CD4-positive, alpha-beta T cell (primary cell): ENCODE results near the gene ZNF302. TPM values are rescaled to one million over a fixed set of nuclear protein-coding genes. Genes with fewer than 3 reads are reported as not detected.
A peak's percentile ranks its signal among the peaks of the same experiment; 100 is the strongest.

Experiments
- ATAC-seq: fragments of 200-7000 bp; cut with Tn5 transposase; one replicate; pipeline ENCODE4 v1.10.0; 2022; ENCODE audit warnings: mild to moderate bottlenecking; ENCODE audit not compliant: poor library complexity
- CTCF ChIA-PET: fragments of 350-600 bp; sonication (Branson Sonifier 250); formaldehyde crosslinking; loops from one replicate; lab custom pipeline; 2021; ENCODE audit warnings: antibody characterized with exemption, inconsistent platforms; lab: Charles Lee
- POLR2A ChIA-PET: fragments of 350-600 bp; sonication (Branson Sonifier 250); formaldehyde crosslinking; loops from one replicate; lab custom pipeline; 2021; ENCODE audit warnings: antibody characterized with exemption, inconsistent platforms; lab: Charles Lee
- DNase-seq, 14 experiments: peaks; one replicate each; pipeline ENCODE4 v3.0.0-alpha.2; 2013 to 2020; ENCODE audit warnings: mixed read lengths in 2 of 14
- H3K27ac ChIP-seq, 2 donors: one replicate each; pipeline versions ENCODE4 v1.5.1 to v1.7.0; 2013; ENCODE audit warnings: low read length in 2 of 2, low read depth in 1 of 2, mild to moderate bottlenecking in 1 of 2
- H3K27me3 ChIP-seq, 2 experiments: 1 replicate in 1 of 2; 2 replicates in 1 of 2; pipeline versions ENCODE4 v1.6.1 to v1.7.0; 2013; ENCODE audit warnings: low read length in 2 of 2, control low read depth in 1 of 2, mild to moderate bottlenecking in 1 of 2, moderate library complexity in 1 of 2; ENCODE audit not compliant: insufficient read depth in 2 of 2, control insufficient read depth in 1 of 2
- H3K36me3 ChIP-seq: one replicate; pipeline ENCODE4 v1.6.1; 2013; ENCODE audit warnings: low read length, control low read depth; ENCODE audit not compliant: insufficient read depth
- H3K4me1 ChIP-seq: one replicate; pipeline ENCODE4 v1.6.1; 2013; ENCODE audit warnings: low read length, control low read depth; ENCODE audit not compliant: insufficient read depth
- H3K4me3 ChIP-seq: one replicate; pipeline ENCODE4 v1.5.1; 2013; ENCODE audit warnings: mild to moderate bottlenecking, low read length, moderate library complexity
- H3K9me3 ChIP-seq, 2 experiments: 1 replicate in 1 of 2; 2 replicates in 1 of 2; pipeline versions ENCODE4 v1.6.1 to v1.7.0; 2013; ENCODE audit warnings: low read length in 2 of 2, mild to moderate bottlenecking in 2 of 2, control low read depth in 1 of 2, moderate library complexity in 1 of 2; ENCODE audit not compliant: control insufficient read depth in 1 of 2, insufficient read depth in 1 of 2
- H3K27ac Mint-ChIP-seq: one replicate; pipeline ENCODE4 v1.8.0; 2020; ENCODE audit warnings: mixed read lengths
- H3K27me3 Mint-ChIP-seq: one replicate; pipeline ENCODE4 v1.8.0; 2021; ENCODE audit warnings: mixed read lengths
- H3K36me3 Mint-ChIP-seq: one replicate; pipeline ENCODE4 v1.8.0; 2021; ENCODE audit warnings: low read depth, mixed read lengths
- H3K4me1 Mint-ChIP-seq: one replicate; pipeline ENCODE4 v1.8.0; 2021; ENCODE audit warnings: low read depth, mixed read lengths
- H3K4me3 Mint-ChIP-seq: one replicate; pipeline ENCODE4 v1.8.0; 2020; ENCODE audit warnings: mild to moderate bottlenecking, mixed read lengths
- H3K9me3 Mint-ChIP-seq: one replicate; pipeline ENCODE4 v1.8.0; 2020; ENCODE audit warnings: mixed read lengths
- CTCF ChIP-seq: fragments of 200-600 bp; IDR thresholded peaks from one replicate; pipeline ENCODE4 v1.8.0; 2022; ENCODE audit warnings: antibody characterized with exemption, mild to moderate bottlenecking
- intact Hi-C, 2 experiments: fragments of 100-400 bp; cut with DNase I in 1 of 2; cut with micrococcal nuclease in 1 of 2; formaldehyde crosslinking; loops; one replicate each; pipeline versions ENCODE4 v1.15.1 to v1.9.0; 2023 to 2025; cut with DNase I, micrococcal nuclease
- total RNA-seq, 174 experiments: library from RNA in 2 of 174; stranded (reverse) in 2 of 174; gene quantifications; one replicate each; pipeline ENCODE4 v1.2.3 and lab custom pipeline; 2021 to 2026

The ZNF302 gene
- total RNA-seq, 2 experiments from 2014 or later: 12.2 to 12.9 TPM

GRCh38 chr19:34711890-34712289 lies 34.4 kb downstream of the ZNF302 start:
- no peak for TF ChIP-seq CTCF
- ChIA-PET POLR2A (interaction anchor here (0.6 kb wide), 1 partner anchor 32 kb away, joined by 3 read pairs; no protein-coding TSS in a partner anchor), CTCF (interaction anchor here (1.0 to 2.1 kb wide), 2 partner anchors 72 to 934 kb away, joined by 3 to 21 read pairs; no protein-coding TSS in a partner anchor)
- Histone ChIP-seq H3K36me3 (no peaks in the 10 kb centered on the region), H3K27ac (no peak overlapping the region), H3K9me3 (peaks cover 4 to 17% of the 10 kb centered on the region in 2 experiments), H3K27me3 (peaks cover 3 to 13% of the 10 kb centered on the region in 2 experiments), H3K4me1 (no peaks in the 10 kb centered on the region), H3K4me3 (no peak overlapping the region)
- no peaks in the 10 kb centered on the region for H3K36me3 Mint-ChIP-seq
- DNase-seq: no peak
- ATAC-seq: no peak
- peaks cover 6% of the 10 kb centered on the region for H3K9me3 Mint-ChIP-seq
- no peak overlapping the region for H3K4me3 Mint-ChIP-seq
- H3K27me3 Mint-ChIP-seq: peaks cover 38% of the 10 kb centered on the region
- intact Hi-C loops: loop anchor here (1.0 to 5.0 kb wide), 4 partner anchors 73 to 935 kb away; no protein-coding TSS in a partner anchor
- H3K4me1 Mint-ChIP-seq: no peaks in the 10 kb centered on the region
- no peak overlapping the region for H3K27ac Mint-ChIP-seq

GRCh38 chr19:34712395-34713261 lies 35.1 kb downstream of the ZNF302 start:
- H3K27ac ChIP-seq: no peak overlapping the region
- Mint-ChIP-seq H3K27ac (no peak overlapping the region), H3K36me3 (no peaks in the 10 kb centered on the region), H3K4me3 (no peak overlapping the region), H3K9me3 (peaks cover 6% of the 10 kb centered on the region), H3K27me3 (peaks cover 40% of the 10 kb centered on the region), H3K4me1 (no peaks in the 10 kb centered on the region)
- DNase-seq (peak in 13 of 14 experiments; percentile 8 to 89 (median 41)), ATAC-seq (peak; percentile 67)
- H3K27me3 ChIP-seq: peaks cover under 1 to 13% of the 10 kb centered on the region in 2 experiments
- POLR2A ChIA-PET: interaction anchor here (0.6 kb wide), 1 partner anchor 33 kb away, joined by 3 read pairs; no protein-coding TSS in a partner anchor
- no peaks in the 10 kb centered on the region for H3K4me1 ChIP-seq
- intact Hi-C loops: loop anchor here (1.0 to 5.0 kb wide), 4 partner anchors 73 to 935 kb away; no protein-coding TSS in a partner anchor
- H3K36me3 ChIP-seq: no peaks in the 10 kb centered on the region
- peaks cover 4 to 17% of the 10 kb centered on the region in 2 experiments for H3K9me3 ChIP-seq
- CTCF ChIA-PET: interaction anchor here (1.0 to 2.1 kb wide), 2 partner anchors 72 to 935 kb away, joined by 3 to 21 read pairs; no protein-coding TSS in a partner anchor
- TF ChIP-seq CTCF: peak; percentile 69
- no peak overlapping the region for H3K4me3 ChIP-seq

DNA sequence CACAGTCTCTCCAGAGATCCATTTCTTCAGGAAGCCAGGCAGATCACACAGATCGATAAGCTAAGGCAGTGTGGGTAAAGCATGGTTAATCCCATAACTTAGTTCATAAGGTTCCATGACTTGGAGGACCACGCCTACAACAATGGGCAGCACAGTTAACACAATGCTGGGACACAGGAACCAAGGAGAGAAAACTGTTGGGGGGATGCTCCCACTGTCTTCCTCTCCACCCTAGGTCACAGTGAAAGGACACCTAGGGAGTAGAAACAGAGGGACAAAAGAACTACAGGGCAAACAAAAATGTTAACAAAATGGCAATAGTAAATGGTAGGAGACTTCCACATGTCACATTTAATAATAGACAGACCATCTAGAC lies 35.8 kb downstream of the ZNF302 start:
- intact Hi-C loops: loop anchor here (5.0 kb wide), 2 partner anchors 671 to 936 kb away; no protein-coding TSS in a partner anchor
- POLR2A ChIA-PET: no interaction called here
- ATAC-seq: no peak
- H3K4me3 Mint-ChIP-seq: no peak overlapping the region
- Histone ChIP-seq H3K4me1 (no peaks in the 10 kb centered on the region), H3K9me3 (peaks cover 4 to 17% of the 10 kb centered on the region in 2 experiments), H3K4me3 (no peak overlapping the region), H3K27ac (no peak overlapping the region), H3K36me3 (no peaks in the 10 kb centered on the region), H3K27me3 (peaks cover 0 to 8% of the 10 kb centered on the region in 2 experiments)
- no peak overlapping the region for H3K27ac Mint-ChIP-seq
- peaks cover 6% of the 10 kb centered on the region for H3K9me3 Mint-ChIP-seq
- no peaks in the 10 kb centered on the region for H3K36me3 Mint-ChIP-seq
- CTCF ChIA-PET: interaction anchor here (0.7 to 2.1 kb wide), 2 partner anchors 40 to 73 kb away, joined by 3 to 21 read pairs; no protein-coding TSS in a partner anchor
- peaks cover 43% of the 10 kb centered on the region for H3K27me3 Mint-ChIP-seq
- H3K4me1 Mint-ChIP-seq: no peaks in the 10 kb centered on the region
- TF ChIP-seq CTCF: no peak
- DNase-seq: no peak
